Thoracic aorta (tissue), 2 donors: ENCODE results near the gene GALNT15. TPM values are rescaled to one million over a fixed set of nuclear protein-coding genes. Genes with fewer than 3 reads are reported as not detected.

ENCODE experiments used
- ATAC-seq: fragments of 150-250 bp; one replicate; pipeline ENCODE4 v1.8.0; 2017; ENCODE audit warnings: low read depth; ENCODE audit not compliant: insufficient number of reproducible peaks, low FRiP score
- DNase-seq: peaks from one replicate; pipeline ENCODE4 v3.0.0-alpha.2; 2020; ENCODE audit warnings: low spot score
- H3K27ac ChIP-seq, 2 donors: fragments of 200-600 bp; sonication (generic); 1 replicate in 1 of 2; 2 replicates in 1 of 2; pipeline ENCODE4 v1.5.1; 2016; ENCODE audit warnings: mild to moderate bottlenecking in 2 of 2, moderate library complexity in 2 of 2
- H3K27me3 ChIP-seq: fragments of 200-600 bp; sonication (generic); replicated peaks from 2 replicates; pipeline ENCODE4 v1.6.0; 2016; ENCODE audit warnings: mild to moderate bottlenecking; ENCODE audit not compliant: insufficient read depth
- H3K36me3 ChIP-seq: fragments of 200-600 bp; sonication (generic); one replicate; pipeline ENCODE4 v1.5.1; 2016
- H3K4me1 ChIP-seq, 2 donors: fragments of 200-600 bp; sonication (generic); 1 replicate in 1 of 2; 2 replicates in 1 of 2; pipeline versions ENCODE4 v1.5.1 to v1.6.0; 2016; ENCODE audit warnings: low read depth in 2 of 2, mild to moderate bottlenecking in 1 of 2; ENCODE audit not compliant: control insufficient read depth in 1 of 2
- H3K4me3 ChIP-seq: fragments of 200-600 bp; sonication (generic); 2 replicates; pipeline ENCODE4 v1.5.1; 2016; ENCODE audit warnings: mild to moderate bottlenecking
- H3K9me3 ChIP-seq: fragments of 200-600 bp; sonication (generic); 2 replicates; pipeline ENCODE4 v1.5.1; 2016
- CTCF ChIP-seq: fragments of 200-600 bp; sonication (generic); IDR thresholded peaks from one replicate; pipeline ENCODE4 v1.5.1; 2019; ENCODE audit warnings: antibody characterized with exemption
- total RNA-seq, 2 donors: library from RNA; depleted of rRNA; stranded (reverse); fragments of >200 nt; gene quantifications; one replicate each; pipeline versions ENCODE4 v1.1.0 to v1.2.3, GENCODE V29; 2016

GALNT15 gene
- total RNA-seq, 2 donors from 2014 or later, result 157 to 167 TPM

DNA sequence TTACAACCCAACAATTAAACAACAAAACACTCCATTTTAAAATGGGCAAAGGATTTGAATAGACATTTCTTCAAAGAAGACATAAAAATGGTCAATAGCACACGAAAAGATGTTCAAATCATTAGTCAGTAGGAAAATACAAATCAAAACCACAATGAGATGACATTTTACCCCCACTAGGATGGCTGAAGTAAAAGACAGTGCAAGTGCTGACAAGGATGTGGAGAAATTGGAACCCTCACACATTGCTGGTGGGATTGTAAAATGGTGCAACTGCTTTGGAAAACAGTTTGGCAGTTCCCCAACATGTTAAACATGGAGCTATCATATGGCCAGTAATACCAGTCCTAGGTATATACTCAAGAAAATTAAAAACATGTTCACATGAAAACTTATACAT is 11.6 kb downstream of the GALNT15 start:
- no peaks in the 10 kb centered on the region for H3K9me3 ChIP-seq
- no peak overlapping the region for H3K27ac ChIP-seq
- H3K27me3 ChIP-seq, result no peaks in the 10 kb centered on the region
- ATAC-seq, result no peak
- TF ChIP-seq CTCF, result no peak
- DNase-seq, result no peak
- no peak overlapping the region for H3K4me3 ChIP-seq
- no peaks in the 10 kb centered on the region for H3K36me3 ChIP-seq
- H3K4me1 ChIP-seq, result no peaks in the 10 kb centered on the region

GRCh38 chr3:16186565-16186964 is 12.1 kb downstream of the GALNT15 start:
- Histone ChIP-seq H3K9me3 (no peaks in the 10 kb centered on the region), H3K36me3 (no peaks in the 10 kb centered on the region), H3K4me1 (no peaks in the 10 kb centered on the region), H3K27me3 (no peaks in the 10 kb centered on the region), H3K27ac (no peak overlapping the region), H3K4me3 (no peak overlapping the region)
- TF ChIP-seq CTCF, result no peak
- ATAC-seq, result no peak
- no peak for DNase-seq

DNA sequence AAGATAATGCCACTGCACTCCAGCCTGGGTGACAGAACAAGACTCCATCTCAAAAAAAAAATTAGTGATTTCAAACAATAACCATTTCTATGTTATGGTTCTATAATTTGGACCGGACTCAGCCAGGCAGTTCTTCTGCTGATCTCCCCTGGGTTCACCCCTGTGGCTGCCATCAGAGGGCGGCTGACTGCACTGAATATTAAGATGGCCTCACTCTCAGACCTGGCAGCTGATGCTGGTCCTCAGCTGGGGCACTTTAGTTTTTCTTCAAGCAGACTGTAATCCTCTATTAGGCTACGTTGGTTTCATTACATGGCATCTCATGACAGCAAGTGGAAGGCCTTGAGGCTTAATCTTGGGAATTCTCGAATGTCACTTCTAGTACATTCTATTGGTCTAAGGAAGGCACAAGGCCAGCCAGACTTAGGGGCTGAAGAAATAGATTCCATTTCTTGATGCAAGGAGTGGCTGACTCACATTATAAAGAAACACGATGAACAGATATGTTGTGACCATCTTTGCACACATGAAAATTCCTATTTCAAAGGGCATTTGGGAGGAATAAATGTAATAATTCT is 12.8 kb downstream of the GALNT15 start:
- Histone ChIP-seq H3K4me1 (no peaks in the 10 kb centered on the region), H3K36me3 (no peaks in the 10 kb centered on the region), H3K4me3 (no peak overlapping the region), H3K9me3 (no peaks in the 10 kb centered on the region), H3K27me3 (no peaks in the 10 kb centered on the region), H3K27ac (no peak overlapping the region)
- ATAC-seq (no peak), DNase-seq (no peak)
- TF ChIP-seq CTCF, result no peak

- TF ChIP-seq CTCF, result no peak
- DNase-seq (no peak), ATAC-seq (no peak)
- H3K4me1 ChIP-seq, result no peaks in the 10 kb centered on the region
- no peak overlapping the region for H3K4me3 ChIP-seq
- H3K27ac ChIP-seq, result no peak overlapping the region
- H3K9me3 ChIP-seq, result no peaks in the 10 kb centered on the region
- H3K27me3 ChIP-seq, result no peaks in the 10 kb centered on the region
- H3K36me3 ChIP-seq, result no peaks in the 10 kb centered on the region
Measured at GRCh38 chr3:16188071-16188470, 13.6 kb downstream of the GALNT15 start.

DNA sequence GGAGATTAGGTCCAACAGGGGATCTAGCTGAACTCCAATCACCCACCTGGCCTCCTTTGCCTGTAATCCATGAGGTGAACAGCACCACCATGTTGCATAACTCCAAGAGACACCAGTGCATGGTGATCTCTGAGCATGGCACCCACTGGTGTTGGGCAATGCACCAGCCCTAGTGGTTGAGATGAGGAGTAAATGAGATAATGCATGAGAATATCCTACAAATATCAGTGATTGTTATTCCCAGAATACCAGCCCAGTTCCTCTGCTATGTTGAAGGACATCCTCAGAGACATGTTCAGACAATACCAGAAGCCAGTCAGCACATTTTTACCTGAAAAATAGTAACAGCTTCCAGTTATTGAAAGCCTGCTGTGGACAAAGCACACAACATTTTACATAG is 14.7 kb downstream of the GALNT15 start:
- no peaks in the 10 kb centered on the region for H3K4me1 ChIP-seq
- no peak for ATAC-seq
- H3K9me3 ChIP-seq, result no peaks in the 10 kb centered on the region
- no peak for TF ChIP-seq CTCF
- no peak overlapping the region for H3K4me3 ChIP-seq
- no peak overlapping the region for H3K27ac ChIP-seq
- H3K27me3 ChIP-seq, result no peaks in the 10 kb centered on the region
- H3K36me3 ChIP-seq, result no peaks in the 10 kb centered on the region
- no peak for DNase-seq
